K562 (cell line): ENCODE measurements around the gene TXNIP. TPM values are rescaled to one million over a fixed set of nuclear protein-coding genes. Genes with fewer than 3 reads are reported as not detected.

ENCODE experiments used
- ASH1L ChIP-seq: fragments of 450-650 bp; IDR thresholded peaks from 2 replicates; pipeline ENCODE4 v1.6.1; 2018; ENCODE audit warnings: borderline replicate concordance, mild to moderate bottlenecking, low read depth; ENCODE audit not compliant: partially characterized antibody
- BDP1 ChIP-seq: IDR thresholded peaks from 3 replicates; pipeline ENCODE4 v1.6.1; 2011; ENCODE audit not compliant: insufficient read length, insufficient read depth
- CBFA2T3 ChIP-seq: fragments of 450-650 bp; IDR thresholded peaks from 2 replicates; pipeline ENCODE4 v1.6.1; 2017
- DIDO1 ChIP-seq: fragments of 450-650 bp; IDR thresholded peaks from 2 replicates; pipeline ENCODE4 v1.6.1; 2016; ENCODE audit warnings: low read depth, missing biosample characterization, missing genetic modification characterization
- DMBX1 ChIP-seq: fragments of 250-450 bp; sonication (Bioruptor Pico); IDR thresholded peaks from 2 replicates; pipeline ENCODE4 v1.8.0; 2022; ENCODE audit warnings: inconsistent platforms, mild to moderate bottlenecking, moderate library complexity, borderline replicate concordance
- FOS ChIP-seq: IDR thresholded peaks from 3 replicates; pipeline ENCODE4 v1.6.1; 2011; ENCODE audit not compliant: insufficient read length; ENCODE audit errors: extremely low read depth
- HMG20A ChIP-seq: fragments of 450-650 bp; formaldehyde crosslinking; conservative IDR thresholded peaks from 2 replicates; pipeline ENCODE4 v1.4.0; 2020; ENCODE audit warnings: mild to moderate bottlenecking, mixed read lengths
- KAT2B ChIP-seq: IDR thresholded peaks from one replicate; pipeline ENCODE4 v1.6.1; 2012; ENCODE audit warnings: low read depth, mild to moderate bottlenecking, control low read depth, inconsistent platforms, low read length, moderate library complexity
- MCM3 ChIP-seq: fragments of 450-650 bp; IDR thresholded peaks from 2 replicates; pipeline ENCODE4 v1.6.1; 2016
- MYNN ChIP-seq, 2 experiments: sonication (generic); formaldehyde crosslinking in 1 of 2; IDR thresholded peaks; 2 replicates each; pipeline versions ENCODE4 v1.5.0 to v1.6.1; 2016 to 2020; ENCODE audit warnings: antibody characterized with exemption in 1 of 2, missing genetic modification reagents in 1 of 2
- SMARCA5 ChIP-seq: fragments of 450-650 bp; IDR thresholded peaks from 2 replicates; pipeline ENCODE4 v1.6.1; 2016
- ZBTB8A ChIP-seq: fragments of 450-650 bp; IDR thresholded peaks from 2 replicates; pipeline ENCODE4 v1.6.1; 2018; ENCODE audit warnings: mild to moderate bottlenecking, moderate library complexity; ENCODE audit not compliant: partially characterized antibody
- ZFP36 ChIP-seq: fragments of 150-350 bp; IDR thresholded peaks from 2 replicates; pipeline ENCODE4 v1.6.1; 2018; ENCODE audit warnings: low read length, low read depth; ENCODE audit not compliant: partially characterized antibody
- ZNF134 ChIP-seq: fragments of 250-450 bp; sonication (Bioruptor Pico); conservative IDR thresholded peaks from 2 replicates; pipeline ENCODE4 v1.4.0; 2020
- ZNF239 ChIP-seq: fragments of 250-450 bp; sonication (Bioruptor Pico); IDR thresholded peaks from 2 replicates; pipeline ENCODE4 v1.4.0; 2020; ENCODE audit warnings: mild to moderate bottlenecking
- ZNF444 ChIP-seq: fragments of 250-450 bp; sonication (Bioruptor Pico); IDR thresholded peaks from 2 replicates; pipeline ENCODE4 v1.4.0; 2020; ENCODE audit warnings: mild to moderate bottlenecking, moderate library complexity
- polyA plus RNA-seq, 8 experiments: library from polyadenylated mRNA; depleted of rRNA in 4 of 8; stranded (reverse) in 5 of 8; unstranded in 3 of 8; fragments of >200 nt; fragmentation: Nextera tagmentation in 2 of 8; fragmentation: Illumina TruSeq in 1 of 8; extraction: Ambion mirVana in 2 of 8; extraction: Trizol in 1 of 8; gene quantifications; 2 replicates each; pipeline versions ENCODE4 v1.2.1 to v1.2.3, GENCODE V29; 2011 to 2014; ENCODE audit warnings: inconsistent platforms in 1 of 8, missing spikeins in 1 of 8
- total RNA-seq, 7 experiments: library from RNA; depleted of rRNA in 6 of 7; stranded (reverse); fragments of >200 nt in 6 of 7; fragmentation: Illumina TruSeq in 2 of 7; extraction: Trizol in 2 of 7; gene quantifications; 2 replicates each; pipeline versions ENCODE4 v1.2.1 to v1.2.3, GENCODE V29; 2011 to 2021; ENCODE audit warnings: low replicate concordance in 1 of 7
- TF ChIP-seq, protein P1 (sequence below), 3 experiments: IDR thresholded peaks in 2 of 3; conservative IDR thresholded peaks in 1 of 3; 2 replicates each; pipeline ENCODE4 v1.5.1; 2011 to 2012; ENCODE audit warnings: low read length in 3 of 3, mild to moderate bottlenecking in 3 of 3, control low read depth in 2 of 3, improper control_type of control experiment in 1 of 3, inconsistent platforms in 1 of 3, low read depth in 1 of 3, mixed read lengths in 1 of 3, moderate library complexity in 1 of 3; ENCODE audit not compliant: insufficient read depth in 2 of 3
- TF ChIP-seq, protein P2 (sequence below): fragments of 250-450 bp; sonication (Bioruptor Pico); IDR thresholded peaks from 2 replicates; pipeline ENCODE4 v1.4.0; 2020; ENCODE audit warnings: mild to moderate bottlenecking
- TF ChIP-seq, protein P3 (sequence below): sonication (generic); IDR thresholded peaks from 2 replicates; pipeline ENCODE4 v1.6.1; 2016
- TF ChIP-seq, protein P4 (sequence below): sonication (generic); formaldehyde crosslinking; IDR thresholded peaks from 2 replicates; pipeline ENCODE4 v1.8.0; 2022; ENCODE audit warnings: mild to moderate bottlenecking, missing genetic modification reagents

Gene TXNIP
- total and polyA plus RNA-seq, 9 of the 15 experiments (the other 6 are each of a cell fraction or from before 2014, with no cell fraction given), result 120 to 499 (median 257) TPM

DNA sequence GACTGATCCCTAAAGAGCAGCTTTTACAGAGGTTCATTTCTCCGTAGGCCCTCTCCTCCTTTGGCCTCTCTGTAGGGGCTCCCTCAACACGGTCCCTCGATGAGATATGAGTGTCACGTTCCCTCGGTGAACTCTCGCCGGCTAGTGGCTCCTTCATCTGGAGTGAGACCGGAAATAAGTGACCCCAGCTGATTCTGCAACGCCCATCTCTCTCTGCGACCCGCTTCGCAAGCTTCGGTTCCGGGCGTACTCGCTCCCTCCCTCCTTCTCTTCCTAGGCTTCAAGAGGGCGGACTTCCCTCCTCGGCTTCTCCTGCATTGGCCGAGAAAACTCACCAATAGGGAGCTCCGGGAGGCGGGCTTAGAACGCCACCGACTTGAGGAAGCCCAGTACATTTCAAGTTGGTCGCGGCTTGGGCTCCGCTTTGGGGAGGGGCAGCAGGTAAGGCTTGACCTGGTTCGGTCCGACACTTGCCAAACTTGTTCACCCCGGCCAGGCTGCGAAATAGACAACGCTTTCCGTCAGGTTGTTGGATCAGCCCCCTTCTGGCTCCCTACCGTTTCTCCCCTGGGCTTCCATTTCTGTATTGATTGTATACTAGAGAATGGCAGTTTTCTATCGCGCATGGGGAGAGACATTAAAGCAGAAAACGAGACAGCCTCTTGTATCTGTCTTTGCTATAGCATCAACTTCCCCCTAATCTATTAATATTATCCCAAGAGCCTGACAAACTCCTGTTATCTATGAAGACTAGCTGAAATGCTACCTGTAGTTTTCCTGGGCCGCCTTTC, 31.9 kb downstream of the TXNIP start, which contains the start of the genes ANKRD34A and POLR3GL (continued):
- TF ChIP-seq MYNN (IDR thresholded peaks at IDR 0.05) (no peak), MYNN (CRISPR knock-in tag; IDR thresholded peaks at IDR 0.05) (no peak), ZNF239 (CRISPR knock-in tag) (no peak), KAT2B (no peak), DMBX1 (CRISPR knock-in tag) (no peak), ZFP36 (no peak), MCM3 (no peak), ASH1L (no peak), SMARCA5 (no peak), FOS (peak; percentile 49), BDP1 (no peak), DIDO1 (tag) (no peak), ZNF444 (CRISPR knock-in tag) (no peak), ZNF134 (no peak), CBFA2T3 (no peak), HMG20A (CRISPR knock-in tag) (no peak), ZBTB8A (no peak)
- TF ChIP-seq, protein P1, sequence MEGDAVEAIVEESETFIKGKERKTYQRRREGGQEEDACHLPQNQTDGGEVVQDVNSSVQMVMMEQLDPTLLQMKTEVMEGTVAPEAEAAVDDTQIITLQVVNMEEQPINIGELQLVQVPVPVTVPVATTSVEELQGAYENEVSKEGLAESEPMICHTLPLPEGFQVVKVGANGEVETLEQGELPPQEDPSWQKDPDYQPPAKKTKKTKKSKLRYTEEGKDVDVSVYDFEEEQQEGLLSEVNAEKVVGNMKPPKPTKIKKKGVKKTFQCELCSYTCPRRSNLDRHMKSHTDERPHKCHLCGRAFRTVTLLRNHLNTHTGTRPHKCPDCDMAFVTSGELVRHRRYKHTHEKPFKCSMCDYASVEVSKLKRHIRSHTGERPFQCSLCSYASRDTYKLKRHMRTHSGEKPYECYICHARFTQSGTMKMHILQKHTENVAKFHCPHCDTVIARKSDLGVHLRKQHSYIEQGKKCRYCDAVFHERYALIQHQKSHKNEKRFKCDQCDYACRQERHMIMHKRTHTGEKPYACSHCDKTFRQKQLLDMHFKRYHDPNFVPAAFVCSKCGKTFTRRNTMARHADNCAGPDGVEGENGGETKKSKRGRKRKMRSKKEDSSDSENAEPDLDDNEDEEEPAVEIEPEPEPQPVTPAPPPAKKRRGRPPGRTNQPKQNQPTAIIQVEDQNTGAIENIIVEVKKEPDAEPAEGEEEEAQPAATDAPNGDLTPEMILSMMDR (IDR thresholded peaks at IDR 0.05 in 2 of 3, conservative IDR thresholded peaks at IDR 0.05 in 1 of 3; ENCODE audit: insufficient read depth in 2 of 3, low read depth in 1 of 3, low read length in 3 of 3), result no peak
- TF ChIP-seq, protein P2, sequence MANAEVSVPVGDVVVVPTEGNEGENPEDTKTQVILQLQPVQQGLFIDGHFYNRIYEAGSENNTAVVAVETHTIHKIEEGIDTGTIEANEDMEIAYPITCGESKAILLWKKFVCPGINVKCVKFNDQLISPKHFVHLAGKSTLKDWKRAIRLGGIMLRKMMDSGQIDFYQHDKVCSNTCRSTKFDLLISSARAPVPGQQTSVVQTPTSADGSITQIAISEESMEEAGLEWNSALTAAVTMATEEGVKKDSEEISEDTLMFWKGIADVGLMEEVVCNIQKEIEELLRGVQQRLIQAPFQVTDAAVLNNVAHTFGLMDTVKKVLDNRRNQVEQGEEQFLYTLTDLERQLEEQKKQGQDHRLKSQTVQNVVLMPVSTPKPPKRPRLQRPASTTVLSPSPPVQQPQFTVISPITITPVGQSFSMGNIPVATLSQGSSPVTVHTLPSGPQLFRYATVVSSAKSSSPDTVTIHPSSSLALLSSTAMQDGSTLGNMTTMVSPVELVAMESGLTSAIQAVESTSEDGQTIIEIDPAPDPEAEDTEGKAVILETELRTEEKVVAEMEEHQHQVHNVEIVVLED (CRISPR knock-in tag), result no peak; the same call in 1 of the 2 replicates
- TF ChIP-seq, protein P3, sequence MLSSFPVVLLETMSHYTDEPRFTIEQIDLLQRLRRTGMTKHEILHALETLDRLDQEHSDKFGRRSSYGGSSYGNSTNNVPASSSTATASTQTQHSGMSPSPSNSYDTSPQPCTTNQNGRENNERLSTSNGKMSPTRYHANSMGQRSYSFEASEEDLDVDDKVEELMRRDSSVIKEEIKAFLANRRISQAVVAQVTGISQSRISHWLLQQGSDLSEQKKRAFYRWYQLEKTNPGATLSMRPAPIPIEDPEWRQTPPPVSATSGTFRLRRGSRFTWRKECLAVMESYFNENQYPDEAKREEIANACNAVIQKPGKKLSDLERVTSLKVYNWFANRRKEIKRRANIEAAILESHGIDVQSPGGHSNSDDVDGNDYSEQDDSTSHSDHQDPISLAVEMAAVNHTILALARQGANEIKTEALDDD, result no peak
- TF ChIP-seq, protein P4, sequence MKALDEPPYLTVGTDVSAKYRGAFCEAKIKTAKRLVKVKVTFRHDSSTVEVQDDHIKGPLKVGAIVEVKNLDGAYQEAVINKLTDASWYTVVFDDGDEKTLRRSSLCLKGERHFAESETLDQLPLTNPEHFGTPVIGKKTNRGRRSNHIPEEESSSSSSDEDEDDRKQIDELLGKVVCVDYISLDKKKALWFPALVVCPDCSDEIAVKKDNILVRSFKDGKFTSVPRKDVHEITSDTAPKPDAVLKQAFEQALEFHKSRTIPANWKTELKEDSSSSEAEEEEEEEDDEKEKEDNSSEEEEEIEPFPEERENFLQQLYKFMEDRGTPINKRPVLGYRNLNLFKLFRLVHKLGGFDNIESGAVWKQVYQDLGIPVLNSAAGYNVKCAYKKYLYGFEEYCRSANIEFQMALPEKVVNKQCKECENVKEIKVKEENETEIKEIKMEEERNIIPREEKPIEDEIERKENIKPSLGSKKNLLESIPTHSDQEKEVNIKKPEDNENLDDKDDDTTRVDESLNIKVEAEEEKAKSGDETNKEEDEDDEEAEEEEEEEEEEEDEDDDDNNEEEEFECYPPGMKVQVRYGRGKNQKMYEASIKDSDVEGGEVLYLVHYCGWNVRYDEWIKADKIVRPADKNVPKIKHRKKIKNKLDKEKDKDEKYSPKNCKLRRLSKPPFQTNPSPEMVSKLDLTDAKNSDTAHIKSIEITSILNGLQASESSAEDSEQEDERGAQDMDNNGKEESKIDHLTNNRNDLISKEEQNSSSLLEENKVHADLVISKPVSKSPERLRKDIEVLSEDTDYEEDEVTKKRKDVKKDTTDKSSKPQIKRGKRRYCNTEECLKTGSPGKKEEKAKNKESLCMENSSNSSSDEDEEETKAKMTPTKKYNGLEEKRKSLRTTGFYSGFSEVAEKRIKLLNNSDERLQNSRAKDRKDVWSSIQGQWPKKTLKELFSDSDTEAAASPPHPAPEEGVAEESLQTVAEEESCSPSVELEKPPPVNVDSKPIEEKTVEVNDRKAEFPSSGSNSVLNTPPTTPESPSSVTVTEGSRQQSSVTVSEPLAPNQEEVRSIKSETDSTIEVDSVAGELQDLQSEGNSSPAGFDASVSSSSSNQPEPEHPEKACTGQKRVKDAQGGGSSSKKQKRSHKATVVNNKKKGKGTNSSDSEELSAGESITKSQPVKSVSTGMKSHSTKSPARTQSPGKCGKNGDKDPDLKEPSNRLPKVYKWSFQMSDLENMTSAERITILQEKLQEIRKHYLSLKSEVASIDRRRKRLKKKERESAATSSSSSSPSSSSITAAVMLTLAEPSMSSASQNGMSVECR, result no peak
